Epidermal melanocyte (primary cell): ENCODE measurements around the gene TNPO3.
"Not testable (repeated sequence)": the region's sequence is repeated elsewhere in the genome, so short reads cannot be mapped to it uniquely, and the experiment has no call there.

Experiments used
- DNase-seq: peaks from one replicate; pipeline ENCODE4 v3.0.0; 2011; ENCODE audit warnings: low spot score; ENCODE audit not compliant: insufficient read length

Gene TNPO3

DNA sequence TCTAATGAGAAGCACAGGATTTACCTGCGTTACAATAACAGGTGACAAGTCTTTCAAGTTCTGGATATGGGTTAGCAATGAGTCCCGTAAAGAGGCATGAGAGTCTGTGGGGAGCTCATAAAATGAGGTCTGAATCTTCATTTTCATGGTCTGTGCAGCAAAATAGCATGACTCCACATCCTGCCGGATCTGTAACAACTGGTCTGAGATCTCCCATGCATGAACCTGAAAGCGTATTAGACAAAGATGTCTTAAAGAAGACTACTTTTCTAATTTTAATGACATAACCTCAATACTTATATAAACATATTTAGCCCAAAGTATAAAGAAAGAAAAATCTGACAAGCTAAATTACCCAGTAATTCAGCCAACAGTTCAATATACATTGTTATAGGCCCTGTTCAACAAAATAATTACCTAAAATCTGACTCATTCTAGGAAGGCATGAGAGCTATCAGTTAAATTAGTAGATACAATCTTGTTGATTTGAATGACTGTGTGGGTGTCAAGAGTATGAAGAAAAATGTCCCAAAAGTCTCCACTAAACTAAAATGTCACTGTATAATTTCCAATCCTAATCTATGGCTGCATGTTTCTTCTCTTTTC is 36.9 kb downstream of the TNPO3 start:
- DNase-seq, result no peak

DNA sequence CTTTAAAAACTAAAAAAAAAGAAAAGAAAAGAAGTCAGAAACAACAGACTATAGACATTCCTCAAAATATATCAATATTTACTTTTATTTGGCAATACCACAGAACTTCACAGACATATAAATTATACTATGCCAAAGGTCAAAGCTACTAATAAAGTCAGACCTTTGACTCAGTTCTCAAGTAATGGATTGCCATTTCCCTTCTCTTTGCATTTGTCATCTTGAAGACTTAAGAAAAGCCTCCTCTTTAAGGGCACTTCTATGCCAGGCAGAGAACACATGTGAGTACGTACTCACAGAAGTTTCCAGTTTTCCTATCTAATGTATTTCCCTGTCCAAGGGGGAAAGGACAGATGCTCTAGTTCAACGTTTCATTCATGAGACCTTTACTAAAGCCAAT is 37.6 kb downstream of the TNPO3 start:
- no peak for DNase-seq

DNA sequence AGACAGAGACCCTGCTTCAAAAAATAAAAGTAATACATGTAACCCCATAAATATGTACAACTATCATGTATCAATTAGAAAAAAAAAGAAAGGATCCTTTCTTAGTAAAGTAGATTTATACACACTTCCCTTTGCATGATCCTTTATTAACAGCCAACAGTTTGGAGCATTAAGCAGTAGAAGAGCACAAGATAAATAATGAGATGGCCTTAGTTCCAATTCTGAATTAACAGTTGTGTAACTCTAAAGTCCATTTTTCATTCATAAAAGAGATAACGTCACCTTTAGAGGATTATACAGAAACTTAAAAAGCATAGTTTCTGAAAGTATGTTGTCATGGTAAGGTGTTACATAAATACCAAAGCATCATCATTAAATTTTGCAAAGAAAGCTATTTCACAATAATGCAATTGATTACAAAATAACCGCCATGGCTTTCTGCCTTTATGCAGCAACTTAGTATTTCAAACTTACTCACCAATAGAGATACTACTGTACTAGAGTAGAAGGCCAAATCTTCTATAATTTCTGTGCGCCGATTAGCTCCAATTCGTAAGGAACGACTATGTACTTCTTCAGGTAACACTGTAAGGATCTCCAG is 40.3 kb downstream of the TNPO3 start:
- no peak for DNase-seq

DNA sequence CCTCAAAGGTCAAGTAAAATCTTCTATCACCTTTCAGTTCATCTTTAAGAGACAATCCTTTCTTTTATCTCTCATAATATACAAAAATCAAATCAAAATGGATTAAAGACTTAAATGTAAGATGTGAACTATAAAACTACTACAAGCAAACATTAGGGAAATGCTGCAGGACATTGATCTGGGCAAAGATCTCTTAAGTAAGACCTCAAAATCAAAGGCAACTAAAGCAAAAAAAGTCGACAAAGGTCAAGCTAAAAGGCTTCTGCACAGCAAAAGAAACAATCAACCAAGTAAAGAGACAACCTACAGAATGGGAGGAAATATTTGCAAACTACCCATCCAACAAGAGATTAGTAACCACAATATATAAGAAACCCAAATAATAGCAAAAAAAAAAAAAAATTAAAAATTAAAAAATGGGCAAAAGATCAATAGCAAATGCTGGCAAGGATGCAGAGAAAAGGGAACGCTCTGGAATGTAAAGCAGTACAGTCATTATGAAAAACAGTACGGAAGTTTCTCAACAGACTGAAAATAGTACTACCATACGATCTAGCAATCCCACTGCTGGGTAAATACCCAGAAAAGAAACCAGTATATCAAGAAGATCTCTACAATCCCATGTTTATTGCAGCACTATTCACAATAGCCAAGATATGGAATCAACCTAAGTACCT is 41.7 kb downstream of the TNPO3 start:
- DNase-seq, result no peak

DNA sequence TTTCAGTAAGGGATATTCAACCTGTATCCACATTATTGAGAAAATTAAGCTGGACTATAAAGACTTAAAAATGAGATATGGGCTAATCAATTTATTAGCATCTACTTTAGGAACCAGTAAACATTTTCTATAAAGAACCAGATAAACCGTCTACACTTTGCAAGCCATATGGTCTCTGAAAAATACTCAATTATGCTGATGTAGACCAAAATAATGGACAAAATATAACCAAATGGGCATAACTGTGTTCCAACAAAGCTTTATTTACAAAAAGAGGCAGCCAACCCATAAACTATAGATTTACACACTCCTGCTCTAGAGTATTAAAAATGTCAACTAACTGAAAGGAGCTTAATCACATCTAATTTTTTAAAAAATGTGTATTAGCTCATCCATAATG is 42.3 kb downstream of the TNPO3 start:
- DNase-seq, result no peak

DNA sequence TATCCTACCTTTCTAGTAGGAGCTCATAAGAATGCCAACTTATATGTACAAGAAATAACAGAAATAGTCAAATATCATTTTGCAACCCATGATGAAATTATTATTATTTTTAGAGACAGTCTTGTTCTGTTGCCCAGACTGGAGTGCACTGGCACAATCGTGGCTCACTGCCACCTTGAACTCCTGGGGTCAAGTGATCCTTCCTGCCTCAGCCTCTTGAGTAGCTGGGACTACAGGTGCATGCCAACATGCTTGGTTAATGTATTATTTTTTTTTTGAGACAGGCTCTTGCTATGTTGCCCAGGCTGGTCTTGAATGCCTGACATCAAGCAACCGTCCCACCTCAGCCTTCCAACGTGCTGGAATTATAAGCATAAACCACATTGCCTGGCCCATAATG is 44.8 kb downstream of the TNPO3 start:
- no peak for DNase-seq

DNA sequence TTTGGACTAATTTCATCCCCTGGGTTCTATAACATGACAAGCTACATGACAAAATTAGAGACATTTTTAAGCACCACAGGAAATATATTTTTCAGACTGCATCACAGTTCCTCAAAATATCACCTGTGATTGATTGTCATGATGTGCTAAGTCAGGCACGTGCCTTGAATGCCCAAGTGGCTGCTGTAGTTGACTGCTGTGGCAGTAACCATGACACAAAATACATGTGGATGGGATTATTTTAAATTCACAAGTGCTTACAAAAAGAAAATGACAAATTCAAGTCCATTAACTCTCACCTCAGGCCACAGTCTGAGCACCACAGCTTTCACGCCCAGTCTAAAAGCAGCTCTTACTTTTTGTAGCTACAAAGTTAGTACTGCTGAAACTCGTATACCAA is 45.5 kb downstream of the TNPO3 start:
- no peak for DNase-seq

DNA sequence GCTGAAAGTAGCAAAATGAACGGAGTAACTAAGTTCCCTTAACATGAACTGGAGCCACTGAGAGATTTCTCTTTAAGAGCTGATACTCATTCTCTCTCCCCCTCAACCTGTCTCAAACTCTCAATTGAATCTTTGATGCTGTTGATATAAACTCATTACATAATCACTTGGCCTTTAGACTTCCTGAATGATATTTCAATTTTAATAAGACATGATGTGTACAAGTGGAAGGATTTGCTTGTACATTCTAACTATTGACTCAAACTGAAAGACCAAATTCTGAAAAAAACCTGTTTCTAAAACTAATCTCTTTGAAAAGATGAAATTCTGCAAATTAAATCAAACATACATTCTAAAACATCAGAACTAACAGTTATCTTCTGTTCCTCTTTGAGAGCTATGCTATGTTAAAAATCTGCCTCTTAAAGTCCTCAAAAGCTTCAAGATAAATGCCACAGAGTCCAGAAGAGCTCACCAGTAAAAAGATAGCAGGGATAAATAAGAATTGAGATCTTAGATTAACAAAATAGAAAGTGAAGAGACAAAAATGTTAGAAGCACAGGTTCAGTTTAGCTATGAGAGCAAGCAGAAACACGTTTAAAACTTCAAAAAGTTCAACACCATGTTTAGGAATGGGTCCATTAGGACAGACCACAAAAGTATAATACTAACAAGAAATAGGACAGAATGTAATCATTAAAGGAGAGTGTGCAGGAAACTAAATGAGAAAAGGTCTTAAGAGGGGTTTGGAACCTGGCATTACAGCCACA is 46.1 kb downstream of the TNPO3 start:
- DNase-seq, result no peak

DNA sequence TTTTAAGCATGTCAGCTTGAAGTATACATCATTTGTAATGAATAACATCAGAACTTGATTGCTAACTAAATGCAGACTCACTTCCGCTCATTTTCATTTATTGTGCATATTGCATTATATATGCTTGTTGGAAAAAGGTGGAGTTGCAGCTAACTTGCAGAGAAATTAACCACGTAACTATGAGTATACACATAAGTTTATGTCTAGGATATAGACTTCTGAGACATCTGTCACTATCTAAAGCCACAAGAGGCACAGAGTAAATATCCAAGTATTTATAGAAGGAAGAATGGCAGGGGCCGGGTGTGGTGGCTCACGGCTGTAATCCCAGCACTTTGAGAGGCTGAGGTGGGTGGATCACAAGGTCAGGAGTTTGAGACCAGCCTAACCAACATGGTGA is 47.3 kb downstream of the TNPO3 start:
- no peak for DNase-seq

DNA sequence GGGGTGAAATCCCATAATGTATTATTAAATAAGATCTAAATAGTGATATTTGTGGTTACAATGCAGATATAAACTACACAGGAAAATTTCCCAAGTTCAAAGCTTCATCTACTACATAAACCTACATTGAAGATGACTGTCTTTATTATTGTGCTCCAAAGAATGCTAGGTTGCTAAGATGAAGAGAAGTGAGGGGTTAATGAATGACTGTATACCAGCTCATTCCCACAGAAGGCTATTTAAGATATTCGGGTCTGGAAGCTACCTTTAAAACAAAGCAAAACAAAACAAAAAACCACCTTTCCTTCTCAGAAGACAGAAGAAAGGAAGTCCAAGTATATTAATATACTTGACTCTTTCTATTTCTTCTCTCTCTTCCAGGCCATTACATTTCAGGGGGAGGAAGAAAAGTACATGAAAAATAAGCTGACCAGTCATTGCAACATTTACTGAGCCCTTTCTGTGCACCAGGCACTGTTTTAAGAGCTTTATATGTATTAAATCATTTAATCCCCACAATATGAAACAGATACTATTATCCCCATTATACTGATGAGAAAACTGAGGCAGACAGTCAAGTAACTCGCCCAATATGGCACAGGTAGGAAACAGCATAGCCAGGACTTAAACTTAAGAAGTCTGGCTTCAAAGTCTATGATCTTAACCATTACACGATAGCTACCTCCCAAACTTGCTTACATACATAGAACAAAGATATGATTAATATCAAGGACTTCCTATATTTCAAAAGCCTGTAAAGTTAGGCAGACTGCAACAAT is 48.1 kb downstream of the TNPO3 start:
- DNase-seq, result no peak

DNA sequence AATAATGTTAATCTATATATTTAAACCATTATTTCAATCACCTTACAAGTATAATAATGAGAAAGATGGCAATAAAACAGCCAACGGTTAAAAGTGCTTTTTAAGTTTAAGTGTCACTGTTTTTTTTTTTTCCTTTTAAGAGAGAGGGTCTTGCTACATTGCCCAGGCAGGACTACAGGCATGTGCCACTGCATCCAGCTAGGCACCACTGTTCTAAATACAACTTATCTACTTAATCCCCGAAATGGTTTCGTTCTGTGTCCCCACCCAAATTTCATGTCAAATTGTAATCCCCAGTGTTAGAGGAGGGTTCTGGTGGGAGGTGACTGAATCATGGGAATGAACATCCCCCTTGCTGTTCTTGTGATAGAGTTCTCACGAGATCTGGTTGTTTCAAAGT is 49.7 kb downstream of the TNPO3 start:
- no peak for DNase-seq

DNA sequence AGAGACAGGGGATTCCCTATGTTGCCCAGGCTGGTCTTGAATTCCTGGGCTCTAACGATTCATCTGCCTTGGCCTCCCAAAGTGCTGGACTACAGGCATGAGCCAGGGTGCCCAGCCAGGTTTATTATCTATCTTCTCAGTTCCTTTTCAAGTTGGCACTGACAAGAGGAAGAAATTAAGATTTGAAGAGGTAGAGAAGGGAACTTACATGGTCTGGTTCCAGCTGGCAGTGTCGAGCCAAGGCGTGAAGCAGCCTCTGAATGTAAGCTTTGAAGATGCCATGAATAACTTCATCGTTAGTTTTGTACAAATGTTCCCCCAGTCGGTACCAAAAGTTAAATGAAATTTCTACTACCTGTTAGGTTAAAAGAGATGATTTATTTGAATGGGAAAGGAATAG is 57.7 kb downstream of the TNPO3 start:
- DNase-seq, result no peak

DNA sequence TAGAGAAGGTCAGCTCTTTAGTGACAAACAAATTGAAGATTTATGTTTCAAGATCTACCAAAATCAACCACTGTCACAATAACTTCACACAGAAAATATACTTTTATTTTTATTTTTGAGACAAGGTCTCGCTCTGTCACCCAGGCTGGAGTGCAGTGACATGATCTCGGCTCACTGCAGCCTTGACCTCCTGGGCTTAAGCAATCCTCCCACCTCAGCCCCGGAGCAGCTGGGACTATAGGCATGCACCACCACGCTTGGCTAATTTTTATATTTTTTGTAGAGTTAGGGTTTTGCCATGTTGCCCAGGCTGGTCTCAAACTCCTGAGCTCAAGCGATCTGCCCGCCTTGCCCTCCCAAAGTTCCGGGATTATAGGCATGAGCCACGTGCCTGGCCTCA is 60.4 kb downstream of the TNPO3 start:
- not testable (repeated sequence) for DNase-seq

DNA sequence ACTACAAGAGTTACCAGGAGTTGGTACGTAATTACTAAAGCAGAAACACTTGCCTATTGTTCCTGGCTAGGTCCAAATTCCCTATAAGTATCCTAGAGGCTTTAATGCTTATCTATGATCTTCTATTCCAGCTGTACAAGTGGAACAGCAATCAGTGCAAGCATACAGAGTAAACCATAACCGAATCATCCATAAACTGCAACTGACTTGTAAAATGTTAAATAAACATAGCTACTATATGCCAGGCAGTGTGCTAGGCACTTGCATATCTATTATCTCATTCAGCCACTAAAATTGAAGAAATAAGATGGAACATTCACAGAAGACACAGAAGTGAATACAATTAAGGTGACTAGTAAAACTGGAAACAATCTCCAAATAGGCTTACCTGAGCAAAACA is 61.5 kb downstream of the TNPO3 start:
- no peak for DNase-seq

DNA sequence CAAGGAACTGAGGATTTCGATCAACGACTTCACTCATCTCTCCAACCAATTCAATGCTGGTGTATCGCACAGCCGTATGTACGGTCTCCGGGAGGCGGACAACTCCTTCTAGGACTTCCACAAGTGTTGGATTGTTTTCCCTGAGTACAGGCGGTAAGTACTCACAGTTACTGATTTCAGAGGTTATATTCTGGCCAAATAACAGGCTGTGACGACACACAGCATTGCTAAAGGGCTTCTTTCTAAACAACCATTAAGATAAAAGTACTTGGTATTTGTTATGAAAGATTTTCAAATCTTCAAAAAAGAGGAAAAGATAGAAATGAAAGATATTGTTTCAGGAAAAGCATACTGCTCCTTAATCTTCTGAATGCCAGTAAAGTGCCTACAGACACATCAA is 65.0 kb downstream of the TNPO3 start:
- DNase-seq, result no peak

DNA sequence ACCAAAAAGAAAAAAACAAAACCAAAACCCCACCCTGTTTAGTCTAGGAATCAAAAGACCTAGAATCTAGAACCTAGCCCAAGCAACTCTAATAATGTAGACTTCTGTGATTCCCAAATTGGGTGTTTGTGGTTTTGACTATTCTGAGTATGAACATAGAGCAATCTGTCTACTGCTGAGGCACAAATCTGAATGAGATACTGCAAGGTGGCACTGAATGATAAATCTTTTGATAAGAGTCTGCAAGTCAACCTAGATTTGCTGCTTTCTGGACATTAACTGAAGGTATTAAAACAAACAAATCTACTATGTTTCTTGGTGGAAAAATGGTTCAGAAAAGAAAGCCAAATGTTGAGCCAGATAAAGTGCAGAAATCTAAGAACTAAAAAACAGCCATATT is 66.5 kb downstream of the TNPO3 start:
- no peak for DNase-seq

DNA sequence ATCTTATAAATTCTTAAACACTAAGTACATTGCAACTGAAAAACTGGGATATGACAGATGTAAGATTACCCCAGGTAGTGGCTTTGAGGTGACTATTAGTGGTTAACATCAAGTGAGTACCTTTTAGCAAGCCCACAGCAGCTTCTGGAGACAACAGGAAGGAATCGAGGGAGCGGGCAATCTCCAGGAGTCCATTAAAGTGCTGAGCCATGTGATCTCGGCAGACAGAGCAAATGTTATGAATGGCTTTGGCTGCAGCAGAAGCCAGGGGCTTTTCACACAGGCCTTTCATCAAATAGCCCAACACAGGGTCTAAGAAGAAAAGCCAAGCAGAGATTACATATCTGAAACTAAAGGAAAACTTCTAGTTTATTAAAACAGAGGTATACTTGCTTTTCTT is 68.3 kb downstream of the TNPO3 start:
- no peak for DNase-seq

DNA sequence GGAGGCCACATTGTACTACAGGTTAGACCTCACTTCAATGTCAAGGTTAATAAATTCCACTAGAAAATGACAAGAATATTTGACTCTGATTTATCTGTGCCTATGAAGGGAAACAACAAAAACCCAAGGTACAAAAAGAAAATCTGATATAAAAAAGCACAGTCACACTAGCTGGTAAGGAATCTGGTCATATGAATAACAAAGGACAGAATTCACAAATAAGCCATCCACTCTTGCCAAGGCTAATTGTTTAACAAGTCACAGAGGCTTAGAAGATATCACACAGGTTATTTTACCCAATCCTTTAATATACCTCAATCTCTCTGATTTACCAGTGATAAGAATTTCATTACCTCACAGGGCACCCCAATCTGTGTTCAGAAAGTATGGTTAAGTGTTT is 69.3 kb downstream of the TNPO3 start:
- no peak for DNase-seq

DNA sequence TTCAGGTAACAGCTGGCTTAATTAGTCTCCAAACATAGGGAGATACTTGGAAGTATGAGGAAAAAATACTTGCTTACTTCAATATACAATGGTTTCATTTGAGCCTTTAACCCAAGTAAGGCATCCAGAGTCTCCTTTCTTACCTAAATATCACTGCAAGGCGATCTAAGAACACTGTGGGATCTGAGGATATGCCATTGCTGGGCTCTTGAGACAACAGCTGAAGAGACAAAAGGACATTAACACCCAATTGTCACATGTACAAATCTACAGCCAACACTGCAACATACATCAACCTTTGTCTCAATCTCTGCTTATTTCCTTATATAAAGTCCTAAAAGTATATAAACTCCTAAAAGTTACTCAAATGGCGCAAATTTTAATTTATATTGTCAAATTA is 72.8 kb downstream of the TNPO3 start:
- DNase-seq, result no peak

DNA sequence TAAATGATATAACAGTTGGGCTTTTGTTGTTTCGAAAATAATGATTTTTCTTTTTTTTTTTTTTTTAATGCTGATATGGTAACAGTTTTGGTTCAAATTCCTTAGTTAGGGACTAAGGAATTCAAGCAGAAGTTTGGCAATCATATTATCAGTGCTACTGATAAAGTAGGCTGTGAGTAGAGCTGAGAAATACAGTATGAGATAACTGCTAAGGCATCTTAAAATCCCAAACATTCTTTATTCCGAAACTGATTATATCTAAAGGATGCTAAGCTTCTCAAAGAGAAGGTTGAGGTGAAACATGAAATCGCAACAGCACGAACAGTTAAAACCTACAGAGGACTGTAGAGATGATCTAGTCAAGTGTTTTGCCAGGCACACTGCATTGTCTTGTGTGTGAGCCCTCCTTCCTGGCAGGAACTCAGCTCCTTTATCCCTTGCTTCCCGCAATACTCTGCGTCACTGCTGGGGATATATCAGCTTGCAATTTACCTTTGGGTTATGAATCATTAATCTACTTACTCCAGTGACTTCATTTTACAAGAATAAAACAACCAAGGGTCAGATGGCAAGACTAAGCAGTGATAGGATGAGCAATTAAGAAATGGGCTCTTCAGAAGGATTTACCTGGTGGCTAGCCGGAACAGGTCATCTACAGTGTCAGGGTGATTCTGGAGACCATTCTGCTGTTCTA is 80.5 kb downstream of the TNPO3 start:
- DNase-seq, result no peak

DNA sequence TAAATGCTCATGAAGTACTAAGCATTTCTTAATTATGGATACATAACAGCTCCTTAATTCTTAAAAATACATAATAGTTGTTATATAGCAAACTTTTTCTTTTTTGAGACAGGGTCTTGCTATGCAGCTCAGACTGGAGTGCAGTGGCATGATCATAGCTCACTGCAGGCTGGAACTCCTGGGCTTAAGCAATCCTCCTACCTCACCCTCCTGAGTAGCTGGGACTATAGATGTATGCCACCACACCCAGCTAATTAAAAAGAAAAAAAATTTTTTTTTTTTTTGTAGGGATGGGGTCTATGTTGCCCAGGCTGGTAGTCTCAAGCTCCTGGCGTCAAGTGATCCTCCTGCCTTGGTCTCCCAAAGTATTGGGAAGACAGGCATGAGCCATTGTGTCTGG is 86.3 kb downstream of the TNPO3 start:
- DNase-seq, result no peak
